Caco-2 (cell line): ENCODE measurements around the gene TGFA. TPM values are rescaled to one million over a fixed set of nuclear protein-coding genes. Genes with fewer than 3 reads are reported as not detected.

Experiments used
- BruUV-seq: library from RNA; stranded (reverse); fragments of 400-500 nt; replicated peaks from 2 replicates; lab custom pipeline; 2021; lab: Mats Ljungman, UMichigan
- CTCF ChIA-PET: fragments of 300-600 bp; sonication (Branson Sonifier 250); formaldehyde crosslinking; loops from one replicate; lab custom pipeline; 2022; ENCODE audit warnings: antibody characterized with exemption; lab: Charles Lee
- POLR2A ChIA-PET: fragments of 300-600 bp; sonication (Branson Sonifier 250); formaldehyde crosslinking; loops from one replicate; lab custom pipeline; 2022; ENCODE audit warnings: antibody characterized with exemption; lab: Charles Lee
- DNase-seq, 2 experiments: peaks; one replicate each; pipeline versions ENCODE4 v3.0.0 to v3.0.0-alpha.2; 2020 to 2022
- H3K27me3 ChIP-seq: replicated peaks from 2 replicates; pipeline ENCODE4 v1.6.0; 2011; ENCODE audit warnings: low read length; ENCODE audit not compliant: control insufficient read depth, insufficient read depth
- H3K36me3 ChIP-seq: 2 replicates; pipeline ENCODE4 v1.5.1; 2011; ENCODE audit warnings: low read length; ENCODE audit not compliant: control insufficient read depth, insufficient read depth
- H3K4me1 ChIP-seq: fragments of 250-450 bp; sonication (Bioruptor Pico); 2 replicates; pipeline ENCODE4 v1.5.1; 2020; ENCODE audit warnings: mild to moderate bottlenecking
- H3K4me3 ChIP-seq: 2 replicates; pipeline ENCODE4 v1.5.1; 2011; ENCODE audit warnings: low read depth, mild to moderate bottlenecking, control low read depth, low read length
- H3K9me3 ChIP-seq: fragments of 250-450 bp; sonication (Bioruptor Pico); 2 replicates; pipeline ENCODE4 v1.5.1; 2020; ENCODE audit warnings: mild to moderate bottlenecking, moderate library complexity
- H3K27ac Mint-ChIP-seq: one replicate; pipeline ENCODE4 v1.8.0; 2022; ENCODE audit warnings: mixed read lengths; ENCODE audit not compliant: unreplicated experiment
- H3K27me3 Mint-ChIP-seq: one replicate; pipeline ENCODE4 v1.8.0; 2022; ENCODE audit warnings: mixed read lengths; ENCODE audit not compliant: insufficient read depth, unreplicated experiment
- H3K36me3 Mint-ChIP-seq: one replicate; pipeline ENCODE4 v1.8.0; 2022; ENCODE audit warnings: mild to moderate bottlenecking, mixed read lengths; ENCODE audit not compliant: insufficient read depth, unreplicated experiment
- H3K4me1 Mint-ChIP-seq: one replicate; pipeline ENCODE4 v1.8.0; 2022; ENCODE audit warnings: low read depth, mixed read lengths; ENCODE audit not compliant: unreplicated experiment
- H3K4me3 Mint-ChIP-seq: one replicate; pipeline ENCODE4 v1.8.0; 2022; ENCODE audit warnings: mild to moderate bottlenecking, moderate library complexity, mixed read lengths; ENCODE audit not compliant: unreplicated experiment
- H3K9me3 Mint-ChIP-seq: one replicate; pipeline ENCODE4 v1.8.0; 2022; ENCODE audit warnings: mixed read lengths; ENCODE audit not compliant: unreplicated experiment
- intact Hi-C: fragments of 100-400 bp; cut with micrococcal nuclease; formaldehyde crosslinking; loops from one replicate; pipeline ENCODE4 v1.10.0; 2022; ENCODE audit not compliant: unreplicated experiment
- total RNA-seq: library from RNA; stranded (reverse); gene quantifications from 2 replicates; pipeline ENCODE4 v1.2.3, GENCODE V29; 2022
- TF ChIP-seq, protein P1 (sequence below), 2 experiments: fragments of 200-600 bp in 1 of 2; IDR thresholded peaks; 1 replicate in 1 of 2; 2 replicates in 1 of 2; pipeline versions ENCODE4 v1.5.1 to v1.8.0; 2011 to 2022; ENCODE audit warnings: antibody characterized with exemption in 1 of 2, control low read depth in 1 of 2, inconsistent platforms in 1 of 2, low read depth in 1 of 2, low read length in 1 of 2, mild to moderate bottlenecking in 1 of 2, moderate library complexity in 1 of 2; ENCODE audit not compliant: insufficient read depth in 1 of 2, severe bottlenecking in 1 of 2, unreplicated experiment in 1 of 2

TGFA gene
- total RNA-seq, 1 experiment from 2014 or later: 0.70 TPM

DNA sequence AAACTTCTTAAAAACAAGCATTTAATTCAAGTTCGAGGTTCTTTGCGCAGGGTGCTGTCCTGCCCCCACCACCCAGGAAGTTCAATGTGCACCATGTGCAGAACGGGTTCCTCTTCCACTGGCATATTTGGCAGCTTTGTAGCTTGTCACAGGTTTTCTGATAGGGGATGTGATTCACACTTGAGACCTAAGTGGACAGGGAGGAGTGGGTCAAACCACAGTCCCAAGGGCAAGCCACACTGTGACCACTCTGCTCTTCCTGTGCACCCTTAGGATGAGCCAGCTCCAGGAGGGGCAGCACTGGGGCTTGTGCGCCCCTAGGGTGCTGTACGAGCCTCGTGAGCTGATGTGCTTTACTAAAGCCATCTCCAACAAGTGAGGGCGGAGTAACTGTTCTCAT is 82.5 kb downstream of the TGFA start:
- peaks cover 13% of the 10 kb centered on the region for H3K4me1 Mint-ChIP-seq
- POLR2A ChIA-PET: no interaction called here

DNA sequence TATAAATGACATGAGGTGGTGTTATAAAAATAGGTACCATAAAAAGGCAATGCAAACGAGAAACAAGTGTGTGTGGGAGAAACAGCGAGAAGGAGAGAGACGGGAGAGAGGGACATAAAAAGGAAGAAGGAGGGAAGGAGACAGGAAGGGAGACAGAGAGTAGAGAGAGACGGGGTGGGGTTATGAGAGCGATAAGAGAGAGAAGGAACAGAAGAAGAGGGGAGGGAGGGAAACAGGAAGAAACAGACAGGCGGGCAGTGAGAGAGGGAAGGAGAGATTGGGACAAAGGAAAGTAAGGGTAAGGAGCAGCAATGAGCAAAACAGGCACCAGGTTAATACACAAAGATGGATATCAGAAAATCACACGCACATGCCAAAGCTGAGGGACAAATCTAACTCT is 83.7 kb downstream of the TGFA start:
- Mint-ChIP-seq H3K27ac (no peak overlapping the region), H3K27me3 (peaks cover 5% of the 10 kb centered on the region), H3K9me3 (no peaks in the 10 kb centered on the region), H3K4me3 (no peak overlapping the region), H3K36me3 (no peaks in the 10 kb centered on the region), H3K4me1 (peaks cover 13% of the 10 kb centered on the region)
- TF ChIP-seq, protein P1, sequence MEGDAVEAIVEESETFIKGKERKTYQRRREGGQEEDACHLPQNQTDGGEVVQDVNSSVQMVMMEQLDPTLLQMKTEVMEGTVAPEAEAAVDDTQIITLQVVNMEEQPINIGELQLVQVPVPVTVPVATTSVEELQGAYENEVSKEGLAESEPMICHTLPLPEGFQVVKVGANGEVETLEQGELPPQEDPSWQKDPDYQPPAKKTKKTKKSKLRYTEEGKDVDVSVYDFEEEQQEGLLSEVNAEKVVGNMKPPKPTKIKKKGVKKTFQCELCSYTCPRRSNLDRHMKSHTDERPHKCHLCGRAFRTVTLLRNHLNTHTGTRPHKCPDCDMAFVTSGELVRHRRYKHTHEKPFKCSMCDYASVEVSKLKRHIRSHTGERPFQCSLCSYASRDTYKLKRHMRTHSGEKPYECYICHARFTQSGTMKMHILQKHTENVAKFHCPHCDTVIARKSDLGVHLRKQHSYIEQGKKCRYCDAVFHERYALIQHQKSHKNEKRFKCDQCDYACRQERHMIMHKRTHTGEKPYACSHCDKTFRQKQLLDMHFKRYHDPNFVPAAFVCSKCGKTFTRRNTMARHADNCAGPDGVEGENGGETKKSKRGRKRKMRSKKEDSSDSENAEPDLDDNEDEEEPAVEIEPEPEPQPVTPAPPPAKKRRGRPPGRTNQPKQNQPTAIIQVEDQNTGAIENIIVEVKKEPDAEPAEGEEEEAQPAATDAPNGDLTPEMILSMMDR (IDR thresholded peaks at IDR 0.05; ENCODE audit: insufficient read depth in 1 of 2, low read depth in 1 of 2, low read length in 1 of 2, severe bottlenecking in 1 of 2, unreplicated experiment in 1 of 2): no peak
- intact Hi-C loops: loop anchor here (10.0 kb wide), 1 partner anchor 125 kb away; no protein-coding TSS in a partner anchor
- CTCF ChIA-PET: no interaction called here
- no peaks in the 10 kb centered on the region for H3K36me3 ChIP-seq
- no peak for DNase-seq
- H3K9me3 ChIP-seq: no peaks in the 10 kb centered on the region
- H3K4me3 ChIP-seq: no peak overlapping the region
- peaks cover 7% of the 10 kb centered on the region; the same call in 1 of the 2 replicates for H3K4me1 ChIP-seq
- POLR2A ChIA-PET: no interaction called here
- BruUV-seq: no TSS peak
- H3K27me3 ChIP-seq: no peaks in the 10 kb centered on the region

More for the DNA sequence above, 82.5 kb downstream of the TGFA start:
- intact Hi-C loops: loop anchor here (10.0 kb wide), 1 partner anchor 126 kb away; no protein-coding TSS in a partner anchor
- no peak for DNase-seq
- Mint-ChIP-seq H3K27ac (no peak overlapping the region), H3K4me3 (no peak overlapping the region), H3K27me3 (peaks cover 5% of the 10 kb centered on the region), H3K9me3 (no peaks in the 10 kb centered on the region), H3K36me3 (no peaks in the 10 kb centered on the region)
- H3K4me3 ChIP-seq: no peak overlapping the region
- peaks cover 7% of the 10 kb centered on the region; the same call in 1 of the 2 replicates for H3K4me1 ChIP-seq
- BruUV-seq: no TSS peak
- CTCF ChIA-PET: no interaction called here
- TF ChIP-seq, protein P1 (IDR thresholded peaks at IDR 0.05; ENCODE audit: insufficient read depth in 1 of 2, low read depth in 1 of 2, low read length in 1 of 2, severe bottlenecking in 1 of 2, unreplicated experiment in 1 of 2): no peak
- no peaks in the 10 kb centered on the region for H3K36me3 ChIP-seq
- H3K27me3 ChIP-seq: no peaks in the 10 kb centered on the region
- no peaks in the 10 kb centered on the region for H3K9me3 ChIP-seq

DNA sequence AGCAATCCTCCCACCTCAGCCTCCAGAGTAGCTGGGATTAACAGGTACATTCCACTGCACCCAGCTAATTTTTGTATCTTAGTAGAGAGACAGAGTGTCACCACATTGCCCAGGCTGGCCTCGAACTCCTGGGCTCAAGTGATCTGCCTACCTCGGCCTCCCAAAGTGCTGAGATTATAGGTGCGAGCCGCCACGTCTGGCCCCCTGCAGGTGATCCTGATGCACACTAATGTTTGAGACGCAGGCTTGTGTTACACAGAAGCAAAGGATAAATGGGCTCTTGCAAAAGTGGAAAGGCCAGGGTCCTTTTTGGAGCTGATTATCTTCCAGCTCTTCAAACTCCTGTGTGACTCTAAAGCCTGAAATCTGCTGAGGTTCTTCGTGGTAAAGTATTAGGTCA is 84.2 kb downstream of the TGFA start:
- H3K27me3 Mint-ChIP-seq: peaks cover 5% of the 10 kb centered on the region
- no TSS peak for BruUV-seq
- POLR2A ChIA-PET: no interaction called here

More for the DNA sequence above, 84.2 kb downstream of the TGFA start:
- no peak overlapping the region for H3K4me3 Mint-ChIP-seq
- H3K36me3 Mint-ChIP-seq: no peaks in the 10 kb centered on the region
- Histone ChIP-seq H3K4me3 (no peak overlapping the region), H3K36me3 (no peaks in the 10 kb centered on the region), H3K27me3 (no peaks in the 10 kb centered on the region), H3K4me1 (peaks cover 6% of the 10 kb centered on the region; the same call in 1 of the 2 replicates), H3K9me3 (no peaks in the 10 kb centered on the region)
- H3K4me1 Mint-ChIP-seq: peaks cover 13% of the 10 kb centered on the region
- peak in 1 of 2 experiments; percentile 15 for DNase-seq
- TF ChIP-seq, protein P1 (IDR thresholded peaks at IDR 0.05; ENCODE audit: insufficient read depth in 1 of 2, low read depth in 1 of 2, low read length in 1 of 2, severe bottlenecking in 1 of 2, unreplicated experiment in 1 of 2): peak in 1 of 2 experiments; percentile 7
- H3K9me3 Mint-ChIP-seq: no peaks in the 10 kb centered on the region
- CTCF ChIA-PET: no interaction called here
- intact Hi-C loops: no loop called here
- H3K27ac Mint-ChIP-seq: no peak overlapping the region
